ENCODE data around the gene EDC4. TPM values are rescaled to one million over a fixed set of nuclear protein-coding genes. Genes with fewer than 3 reads are reported as not detected.

Gene EDC4
- total RNA-seq, 1 donor from 2014 or later, result 75.4 TPM

DNA sequence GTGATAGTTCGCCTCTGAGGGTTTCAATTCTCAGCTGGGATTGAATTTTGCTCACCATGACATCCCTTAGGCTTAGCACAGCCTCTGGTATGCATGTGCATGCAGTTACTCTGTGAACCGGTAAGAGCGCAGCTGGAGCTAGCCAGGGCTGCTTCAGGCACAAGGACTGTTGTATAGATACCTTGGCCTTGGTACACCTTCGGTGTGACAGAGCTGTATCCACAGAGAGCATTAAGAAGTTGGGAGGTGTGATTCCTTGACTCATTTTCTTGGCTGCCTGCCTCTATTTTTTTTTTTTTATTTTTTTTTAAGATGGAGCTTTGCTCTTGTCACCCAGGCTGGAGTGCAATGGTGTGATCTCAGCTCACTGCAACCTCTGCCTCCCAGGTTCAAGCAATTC lies 28.4 kb upstream of the EDC4 start:
- no peak for DNase-seq (ENCODE audit: extremely low spot score, unreplicated experiment)
- peak overlapping the region; percentile 34 for H3K27ac Mint-ChIP-seq (ENCODE audit: unreplicated experiment)
- no peaks in the 10 kb centered on the region for H3K36me3 Mint-ChIP-seq (ENCODE audit: unreplicated experiment)
- H3K4me3 Mint-ChIP-seq (ENCODE audit: unreplicated experiment), result peak overlapping the region; percentile 44
- no peaks in the 10 kb centered on the region for H3K9me3 Mint-ChIP-seq (ENCODE audit: unreplicated experiment)
- TF ChIP-seq, protein P1, sequence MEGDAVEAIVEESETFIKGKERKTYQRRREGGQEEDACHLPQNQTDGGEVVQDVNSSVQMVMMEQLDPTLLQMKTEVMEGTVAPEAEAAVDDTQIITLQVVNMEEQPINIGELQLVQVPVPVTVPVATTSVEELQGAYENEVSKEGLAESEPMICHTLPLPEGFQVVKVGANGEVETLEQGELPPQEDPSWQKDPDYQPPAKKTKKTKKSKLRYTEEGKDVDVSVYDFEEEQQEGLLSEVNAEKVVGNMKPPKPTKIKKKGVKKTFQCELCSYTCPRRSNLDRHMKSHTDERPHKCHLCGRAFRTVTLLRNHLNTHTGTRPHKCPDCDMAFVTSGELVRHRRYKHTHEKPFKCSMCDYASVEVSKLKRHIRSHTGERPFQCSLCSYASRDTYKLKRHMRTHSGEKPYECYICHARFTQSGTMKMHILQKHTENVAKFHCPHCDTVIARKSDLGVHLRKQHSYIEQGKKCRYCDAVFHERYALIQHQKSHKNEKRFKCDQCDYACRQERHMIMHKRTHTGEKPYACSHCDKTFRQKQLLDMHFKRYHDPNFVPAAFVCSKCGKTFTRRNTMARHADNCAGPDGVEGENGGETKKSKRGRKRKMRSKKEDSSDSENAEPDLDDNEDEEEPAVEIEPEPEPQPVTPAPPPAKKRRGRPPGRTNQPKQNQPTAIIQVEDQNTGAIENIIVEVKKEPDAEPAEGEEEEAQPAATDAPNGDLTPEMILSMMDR (IDR thresholded peaks at IDR 0.05), result no peak
- H3K4me1 Mint-ChIP-seq (ENCODE audit: unreplicated experiment), result peaks cover 51% of the 10 kb centered on the region
- no peaks in the 10 kb centered on the region for H3K27me3 Mint-ChIP-seq (ENCODE audit: unreplicated experiment)

DNA sequence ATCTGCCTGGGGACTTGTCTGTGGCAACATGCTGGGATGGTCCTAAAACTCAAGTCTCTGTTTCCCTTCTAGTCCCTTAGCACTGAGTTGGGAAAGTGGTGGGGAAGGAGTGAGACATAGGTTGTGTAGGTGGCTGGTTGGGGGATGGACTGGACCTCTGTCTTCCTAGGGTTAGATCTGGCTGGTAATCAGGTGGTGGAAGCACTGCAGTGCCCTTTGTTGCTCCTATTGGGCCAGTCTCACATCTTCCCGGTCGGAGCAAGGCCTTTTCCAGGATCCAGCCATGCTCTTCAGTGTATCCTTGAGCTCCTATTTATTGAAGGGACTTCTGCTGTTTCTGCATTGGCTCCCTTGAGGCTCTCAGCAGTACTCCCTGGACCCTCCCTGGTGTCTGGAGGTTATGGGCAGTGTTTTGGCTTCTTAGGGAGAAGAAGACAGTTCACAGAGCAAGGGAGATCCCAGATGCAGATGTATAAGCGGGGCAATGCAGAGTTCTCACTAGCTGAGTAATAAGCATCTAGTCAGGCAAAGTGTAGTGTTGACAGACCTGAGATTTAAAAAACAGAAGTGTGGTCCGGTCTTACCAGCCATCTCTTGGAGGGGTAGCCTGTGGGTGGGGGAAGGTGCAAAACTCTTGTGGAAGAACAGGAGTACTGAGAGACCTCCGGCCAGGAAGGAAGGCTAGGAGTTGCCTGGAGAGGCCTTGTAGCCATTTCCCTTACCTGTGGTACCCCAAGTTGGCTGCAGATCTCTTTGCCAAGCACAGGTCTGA lies 27.4 kb upstream of the EDC4 start:
- TF ChIP-seq, protein P1 (IDR thresholded peaks at IDR 0.05), result no peak
- Mint-ChIP-seq H3K27ac (ENCODE audit: unreplicated experiment) (peak overlapping the region; percentile 96), H3K27me3 (ENCODE audit: unreplicated experiment) (no peaks in the 10 kb centered on the region), H3K9me3 (ENCODE audit: unreplicated experiment) (no peaks in the 10 kb centered on the region), H3K4me1 (ENCODE audit: unreplicated experiment) (peaks cover 53% of the 10 kb centered on the region), H3K36me3 (ENCODE audit: unreplicated experiment) (no peaks in the 10 kb centered on the region), H3K4me3 (ENCODE audit: unreplicated experiment) (peak overlapping the region; percentile 80)
- no peak for DNase-seq (ENCODE audit: extremely low spot score, unreplicated experiment)

GRCh38 chr16:67846063-67846319 lies 26.9 kb upstream of the EDC4 start:
- Mint-ChIP-seq H3K9me3 (ENCODE audit: unreplicated experiment) (no peaks in the 10 kb centered on the region), H3K27ac (ENCODE audit: unreplicated experiment) (peak overlapping the region; percentile 96), H3K4me1 (ENCODE audit: unreplicated experiment) (peaks cover 53% of the 10 kb centered on the region), H3K27me3 (ENCODE audit: unreplicated experiment) (no peaks in the 10 kb centered on the region), H3K4me3 (ENCODE audit: unreplicated experiment) (peak overlapping the region; percentile 80), H3K36me3 (ENCODE audit: unreplicated experiment) (no peaks in the 10 kb centered on the region)
- TF ChIP-seq, protein P1 (IDR thresholded peaks at IDR 0.05), result no peak
- no peak for DNase-seq (ENCODE audit: extremely low spot score, unreplicated experiment)

DNA sequence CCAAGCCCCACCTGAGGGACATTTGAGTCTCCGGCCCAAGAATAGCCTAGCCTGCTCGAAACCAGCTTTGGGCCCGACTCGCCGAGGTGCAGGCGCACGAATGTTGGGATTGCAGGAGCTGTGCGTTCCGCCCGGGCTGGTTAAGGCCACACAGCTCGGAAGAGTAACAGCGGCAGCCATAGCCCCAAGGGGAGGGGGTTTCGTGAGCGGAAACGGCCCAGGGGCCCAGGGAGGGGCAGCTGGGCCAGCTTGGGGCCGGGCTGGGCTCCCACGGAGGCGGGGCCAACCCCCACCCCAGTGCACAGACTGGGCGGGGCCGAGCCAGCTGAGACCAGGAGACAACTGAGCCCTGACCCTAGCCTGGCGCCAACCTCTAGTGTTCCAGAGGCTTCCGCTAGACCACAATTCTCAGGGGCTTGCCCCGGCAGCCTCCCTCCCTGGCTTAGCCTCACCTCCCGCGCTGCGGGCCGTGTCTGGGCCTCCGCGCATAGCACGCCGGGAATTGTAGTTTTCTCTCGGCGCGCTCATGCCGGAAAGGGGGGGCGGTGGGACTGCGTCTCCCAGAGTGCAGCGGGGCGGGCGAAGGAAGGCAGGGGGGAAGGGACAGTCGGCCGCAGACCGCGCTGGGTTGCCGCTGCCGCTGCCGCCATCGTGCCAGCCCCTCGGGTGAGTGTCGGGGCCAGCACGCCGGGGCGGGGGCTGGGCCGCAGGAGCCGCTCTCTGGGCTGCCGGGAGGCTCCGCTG lies 26.4 kb upstream of the EDC4 start, which contains the start of gene NUTF2:
Gene NUTF2, plus strand, starts transcription at position 614 of the 744 bp plus-strand sequence. CDS start 18,198 bp downstream, outside the sequence.
- peak within 1 kb of the TSS; percentile 90 for H3K4me3 Mint-ChIP-seq (ENCODE audit: unreplicated experiment)
- H3K36me3 Mint-ChIP-seq (ENCODE audit: unreplicated experiment), result no peaks in the 10 kb centered on the region
- no peaks in the 10 kb centered on the region for H3K27me3 Mint-ChIP-seq (ENCODE audit: unreplicated experiment)
- H3K9me3 Mint-ChIP-seq (ENCODE audit: unreplicated experiment), result no peaks in the 10 kb centered on the region
- TF ChIP-seq, protein P1 (IDR thresholded peaks at IDR 0.05), result no peak
- H3K27ac Mint-ChIP-seq (ENCODE audit: unreplicated experiment), result peak within 1 kb of the TSS; percentile 96
- peak; percentile 98 for DNase-seq (ENCODE audit: extremely low spot score, unreplicated experiment)
- peaks cover 52% of the 10 kb centered on the region for H3K4me1 Mint-ChIP-seq (ENCODE audit: unreplicated experiment)
